NT2/D1 (cell line): ENCODE data around the gene C2CD4B.

Source experiments
- DNase-seq: peaks from one replicate; pipeline ENCODE4 v3.0.0-alpha.2; 2011; ENCODE audit warnings: low read depth, low spot score
- H3K27me3 ChIP-seq: 2 replicates; pipeline ENCODE4 v1.6.0; 2011; ENCODE audit warnings: mild to moderate bottlenecking; ENCODE audit not compliant: insufficient read length, insufficient read depth
- H3K36me3 ChIP-seq: 2 replicates; pipeline ENCODE4 v1.6.1; 2011; ENCODE audit warnings: mild to moderate bottlenecking, low read length, mixed read lengths; ENCODE audit not compliant: insufficient read depth, insufficient read length
- H3K4me1 ChIP-seq: 2 replicates; pipeline ENCODE4 v1.5.1; 2011; ENCODE audit not compliant: insufficient read depth, insufficient read length
- H3K4me3 ChIP-seq: 2 replicates; pipeline ENCODE4 v1.5.1; 2011; ENCODE audit warnings: low read depth; ENCODE audit not compliant: insufficient read length
- H3K9ac ChIP-seq: 2 replicates; pipeline ENCODE4 v1.6.0; 2011; ENCODE audit warnings: low read depth; ENCODE audit not compliant: insufficient read length
- H3K9me3 ChIP-seq: 2 replicates; pipeline ENCODE4 v1.5.1; 2011; ENCODE audit warnings: mild to moderate bottlenecking, low read length; ENCODE audit not compliant: insufficient read depth
- SUZ12 ChIP-seq: IDR thresholded peaks from 2 replicates; pipeline ENCODE4 v1.6.1; 2011; ENCODE audit not compliant: insufficient read length, insufficient read depth; ENCODE audit errors: extremely low read depth
- YY1 ChIP-seq: IDR thresholded peaks from 2 replicates; pipeline ENCODE4 v1.6.1; 2011; ENCODE audit not compliant: insufficient read length, insufficient read depth
- ZNF274 ChIP-seq: IDR thresholded peaks from 2 replicates; pipeline ENCODE4 v1.6.1; 2011; ENCODE audit warnings: mild to moderate bottlenecking, low read depth, low read length

C2CD4B gene

DNA sequence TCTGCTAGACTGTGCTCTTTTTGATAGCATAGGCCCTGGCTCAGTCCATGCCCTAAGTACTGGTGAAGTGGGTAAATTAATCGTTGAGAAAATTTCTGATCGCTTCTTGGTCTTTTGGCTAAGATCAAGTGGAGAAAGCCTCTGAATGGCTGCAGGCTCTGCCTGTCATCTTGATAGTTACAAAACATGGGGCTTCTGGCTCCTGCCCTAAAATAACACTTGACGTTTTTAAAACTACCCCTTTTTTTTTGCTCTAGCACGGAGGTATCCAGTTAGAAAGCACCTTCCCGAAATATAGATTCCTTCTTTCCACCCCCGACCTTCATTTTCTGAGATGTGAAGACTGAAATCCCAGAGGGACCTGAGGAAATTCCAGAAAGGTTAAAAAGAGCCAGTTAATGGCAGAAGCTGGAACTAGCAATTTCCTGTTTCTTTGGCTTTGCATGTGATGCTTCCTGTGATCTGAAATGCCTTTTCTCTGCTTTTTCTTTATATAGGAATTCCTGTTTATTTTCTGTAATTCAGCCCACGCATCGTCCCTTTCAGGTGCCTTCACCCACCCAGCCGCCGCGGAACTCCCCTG, 799 bp upstream of the C2CD4B start:
- no peak for TF ChIP-seq SUZ12
- TF ChIP-seq YY1, result no peak
- TF ChIP-seq ZNF274, result no peak
- no peak for DNase-seq
- H3K9me3 ChIP-seq, result peaks cover 12% of the 10 kb centered on the region; the same call in 1 of the 2 replicates
- no peaks in the 10 kb centered on the region for H3K36me3 ChIP-seq
- H3K4me3 ChIP-seq, result no peak overlapping the region
- peaks cover 55% of the 10 kb centered on the region for H3K27me3 ChIP-seq
- no peak overlapping the region for H3K9ac ChIP-seq
- H3K4me1 ChIP-seq, result peaks cover 5% of the 10 kb centered on the region

DNA sequence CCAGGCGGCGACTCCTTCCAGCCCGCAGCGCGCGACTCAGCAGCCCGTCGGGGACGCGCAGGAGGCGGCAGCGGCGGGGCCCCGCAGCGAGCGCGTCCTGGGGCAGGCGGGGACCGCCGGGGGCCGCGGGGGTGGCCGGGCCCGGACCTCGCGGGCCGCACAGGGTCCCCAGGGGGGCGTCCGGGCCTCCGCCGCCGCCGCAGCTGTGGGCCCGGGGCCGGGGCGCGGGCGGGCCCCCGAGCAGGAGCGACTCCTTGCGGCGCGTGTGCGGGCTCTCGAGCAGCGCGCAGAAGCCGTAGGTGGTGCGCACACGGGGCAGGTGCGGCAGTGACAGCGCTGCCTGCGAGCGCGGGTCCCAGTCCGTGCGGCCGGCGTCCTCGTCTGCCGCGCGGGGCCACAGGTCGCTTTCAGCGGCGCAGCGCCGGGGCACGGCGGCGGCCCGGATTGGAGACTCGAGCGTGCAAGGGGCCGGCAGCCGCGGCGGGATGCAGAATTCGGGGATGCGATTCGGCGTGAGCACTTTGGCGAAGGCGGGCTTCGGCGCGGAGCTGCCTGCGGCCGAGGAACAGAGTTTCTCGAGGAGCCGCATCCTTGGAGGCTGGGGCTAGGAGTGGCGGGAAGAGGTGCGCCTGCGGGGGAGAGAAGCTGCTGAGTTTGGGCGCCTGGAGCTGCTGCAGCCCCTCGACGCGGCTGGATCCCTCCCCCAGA, 535 bp downstream of the C2CD4B start:
- Histone ChIP-seq H3K4me3 (peak overlapping the region; percentile 49), H3K27me3 (peaks cover 55% of the 10 kb centered on the region), H3K4me1 (peaks cover 5% of the 10 kb centered on the region), H3K9me3 (peaks cover 12% of the 10 kb centered on the region; the same call in 1 of the 2 replicates), H3K9ac (peak overlapping the region; percentile 71), H3K36me3 (no peaks in the 10 kb centered on the region)
- no peak for DNase-seq
- TF ChIP-seq ZNF274, result no peak
- no peak for TF ChIP-seq YY1
- TF ChIP-seq SUZ12, result no peak

GRCh38 chr15:62164014-62164395, 1.1 kb downstream of the C2CD4B start:
- H3K4me3 ChIP-seq, result peak overlapping the region; percentile 39
- H3K27me3 ChIP-seq, result peaks cover 55% of the 10 kb centered on the region
- DNase-seq, result no peak

GRCh38 chr15:62163397-62164013, 1.6 kb downstream of the C2CD4B start:
- peaks cover 5% of the 10 kb centered on the region for H3K4me1 ChIP-seq
- peak overlapping the region; percentile 39 for H3K4me3 ChIP-seq
- H3K36me3 ChIP-seq, result no peaks in the 10 kb centered on the region
- peak overlapping the region; percentile 69 for H3K9ac ChIP-seq
- DNase-seq, result no peak
- H3K9me3 ChIP-seq, result peaks cover 12% of the 10 kb centered on the region
- TF ChIP-seq SUZ12, result no peak
- TF ChIP-seq YY1, result no peak
- TF ChIP-seq ZNF274, result no peak
- H3K27me3 ChIP-seq, result peaks cover 55% of the 10 kb centered on the region

More at GRCh38 chr15:62164014-62164395, 1.1 kb downstream of the C2CD4B start:
- TF ChIP-seq SUZ12, result no peak
- no peak for TF ChIP-seq ZNF274
- TF ChIP-seq YY1, result no peak
- Histone ChIP-seq H3K36me3 (no peaks in the 10 kb centered on the region), H3K4me1 (peaks cover 5% of the 10 kb centered on the region), H3K9ac (peak overlapping the region; percentile 69), H3K9me3 (peaks cover 12% of the 10 kb centered on the region; the same call in 1 of the 2 replicates)

- no peak for TF ChIP-seq ZNF274
- no peak for TF ChIP-seq YY1
- no peak for TF ChIP-seq SUZ12
- Histone ChIP-seq H3K36me3 (no peaks in the 10 kb centered on the region), H3K9me3 (peaks cover 5% of the 10 kb centered on the region), H3K9ac (no peak overlapping the region), H3K27me3 (no peaks in the 10 kb centered on the region), H3K4me3 (no peak overlapping the region), H3K4me1 (no peaks in the 10 kb centered on the region)
- DNase-seq, result no peak
Measured at GRCh38 chr15:62153228-62153627, 11.9 kb downstream of the C2CD4B start.

DNA sequence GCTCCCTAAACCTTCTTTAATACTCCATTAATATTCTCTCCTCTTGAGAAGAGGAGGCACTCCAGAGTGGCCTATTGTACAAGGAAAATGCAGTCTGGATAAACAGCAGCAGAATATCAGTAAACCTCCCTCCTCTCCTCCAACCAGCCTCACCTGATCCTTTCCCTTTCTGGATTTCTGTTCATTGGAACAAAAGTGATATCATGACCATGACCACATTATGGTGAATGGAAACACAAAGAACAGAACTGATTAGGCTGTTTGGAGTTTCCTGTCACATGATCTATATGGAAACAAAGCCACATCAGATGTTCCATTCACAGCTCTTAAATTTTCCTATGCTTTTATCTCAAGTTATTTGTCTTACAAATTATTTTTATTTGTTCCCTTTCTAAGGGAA, 14.6 kb downstream of the C2CD4B start:
- Histone ChIP-seq H3K9me3 (peaks cover 5% of the 10 kb centered on the region; the same call in 1 of the 2 replicates), H3K4me1 (no peaks in the 10 kb centered on the region), H3K9ac (no peak overlapping the region), H3K36me3 (no peaks in the 10 kb centered on the region), H3K4me3 (no peak overlapping the region), H3K27me3 (no peaks in the 10 kb centered on the region)
- TF ChIP-seq YY1 (no peak), ZNF274 (no peak), SUZ12 (no peak)
- no peak for DNase-seq

DNA sequence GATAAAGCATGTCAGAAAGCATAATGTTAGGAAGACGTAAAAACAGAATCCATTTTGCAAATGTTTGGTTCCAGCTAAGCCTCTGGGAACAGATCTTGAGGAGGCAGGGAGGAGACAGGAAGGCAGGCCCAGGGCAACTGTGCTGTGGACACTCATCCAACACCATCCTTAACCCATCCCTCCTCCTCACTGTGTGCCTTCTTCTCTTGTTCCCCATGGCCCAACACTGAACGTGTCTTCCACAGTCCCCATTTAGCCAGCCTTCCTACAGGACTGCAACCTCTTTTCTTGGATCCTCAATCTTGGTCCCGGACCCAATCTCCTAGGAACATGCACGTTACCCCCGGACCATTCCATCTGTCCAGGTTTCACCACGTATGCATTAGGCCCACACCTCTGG, 15.4 kb downstream of the C2CD4B start:
- no peak overlapping the region for H3K9ac ChIP-seq
- no peaks in the 10 kb centered on the region for H3K36me3 ChIP-seq
- peaks cover 4% of the 10 kb centered on the region; the same call in 1 of the 2 replicates for H3K9me3 ChIP-seq
- no peak overlapping the region for H3K4me3 ChIP-seq
- no peak for DNase-seq
- H3K27me3 ChIP-seq, result no peaks in the 10 kb centered on the region
- H3K4me1 ChIP-seq, result no peaks in the 10 kb centered on the region
- TF ChIP-seq YY1 (no peak), SUZ12 (no peak), ZNF274 (no peak)
